ENCODE data around the gene CDH18.

Gene CDH18

DNA sequence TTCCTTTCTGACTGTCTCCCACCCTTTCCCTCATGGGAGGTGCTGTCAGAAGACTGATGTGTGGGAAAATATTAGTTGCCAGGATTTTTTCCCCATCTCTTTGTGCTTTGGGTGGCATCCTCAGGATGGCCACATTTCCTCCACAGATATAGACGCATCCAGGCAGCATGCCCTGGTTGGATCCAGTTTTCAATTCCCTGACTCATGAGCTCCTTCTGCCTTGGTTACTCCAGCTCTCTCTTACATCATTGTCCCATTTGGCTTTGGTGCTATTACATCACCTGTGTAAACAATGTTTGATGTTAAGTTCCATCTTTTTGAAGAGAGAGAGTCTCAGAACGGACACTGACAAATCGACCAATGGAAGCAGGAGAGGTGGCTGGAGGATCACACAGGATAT, 302.5 kb downstream of the CDH18 start:
- Histone ChIP-seq H3K36me3 (ENCODE audit: insufficient read depth, low read length) (no peaks in the 10 kb centered on the region), H3K4me2 (ENCODE audit: low read length) (no peak overlapping the region), H3K27ac (ENCODE audit: low read depth, low read length, poor library complexity, severe bottlenecking) (no peak overlapping the region), H3F3A (ENCODE audit: insufficient read depth, low read length) (no peaks in the 10 kb centered on the region), H3K9me2 (ENCODE audit: low read depth, low read length) (no peaks in the 10 kb centered on the region), H3K27me3 (ENCODE audit: insufficient read depth, low read length) (no peaks in the 10 kb centered on the region), H3K9me3 (ENCODE audit: low read length) (no peaks in the 10 kb centered on the region), H3K4me1 (ENCODE audit: insufficient read depth, low read length, severe bottlenecking) (no peaks in the 10 kb centered on the region), H3K4me3 (ENCODE audit: low read depth, low read length, poor library complexity, severe bottlenecking) (no peak overlapping the region), H3K79me2 (ENCODE audit: insufficient read depth, low read length) (no peaks in the 10 kb centered on the region), H4K20me1 (ENCODE audit: insufficient read depth, low read length) (no peaks in the 10 kb centered on the region), H3K9ac (ENCODE audit: low read length) (no peak overlapping the region), H2AFZ (ENCODE audit: low read length) (no peak overlapping the region)
- TF ChIP-seq, protein P1, sequence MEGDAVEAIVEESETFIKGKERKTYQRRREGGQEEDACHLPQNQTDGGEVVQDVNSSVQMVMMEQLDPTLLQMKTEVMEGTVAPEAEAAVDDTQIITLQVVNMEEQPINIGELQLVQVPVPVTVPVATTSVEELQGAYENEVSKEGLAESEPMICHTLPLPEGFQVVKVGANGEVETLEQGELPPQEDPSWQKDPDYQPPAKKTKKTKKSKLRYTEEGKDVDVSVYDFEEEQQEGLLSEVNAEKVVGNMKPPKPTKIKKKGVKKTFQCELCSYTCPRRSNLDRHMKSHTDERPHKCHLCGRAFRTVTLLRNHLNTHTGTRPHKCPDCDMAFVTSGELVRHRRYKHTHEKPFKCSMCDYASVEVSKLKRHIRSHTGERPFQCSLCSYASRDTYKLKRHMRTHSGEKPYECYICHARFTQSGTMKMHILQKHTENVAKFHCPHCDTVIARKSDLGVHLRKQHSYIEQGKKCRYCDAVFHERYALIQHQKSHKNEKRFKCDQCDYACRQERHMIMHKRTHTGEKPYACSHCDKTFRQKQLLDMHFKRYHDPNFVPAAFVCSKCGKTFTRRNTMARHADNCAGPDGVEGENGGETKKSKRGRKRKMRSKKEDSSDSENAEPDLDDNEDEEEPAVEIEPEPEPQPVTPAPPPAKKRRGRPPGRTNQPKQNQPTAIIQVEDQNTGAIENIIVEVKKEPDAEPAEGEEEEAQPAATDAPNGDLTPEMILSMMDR (IDR thresholded peaks at IDR 0.05; ENCODE audit: low read length): no peak
- no peak for TF ChIP-seq EZH2 (IDR thresholded peaks at IDR 0.05; ENCODE audit: borderline replicate concordance, low read length)

DNA sequence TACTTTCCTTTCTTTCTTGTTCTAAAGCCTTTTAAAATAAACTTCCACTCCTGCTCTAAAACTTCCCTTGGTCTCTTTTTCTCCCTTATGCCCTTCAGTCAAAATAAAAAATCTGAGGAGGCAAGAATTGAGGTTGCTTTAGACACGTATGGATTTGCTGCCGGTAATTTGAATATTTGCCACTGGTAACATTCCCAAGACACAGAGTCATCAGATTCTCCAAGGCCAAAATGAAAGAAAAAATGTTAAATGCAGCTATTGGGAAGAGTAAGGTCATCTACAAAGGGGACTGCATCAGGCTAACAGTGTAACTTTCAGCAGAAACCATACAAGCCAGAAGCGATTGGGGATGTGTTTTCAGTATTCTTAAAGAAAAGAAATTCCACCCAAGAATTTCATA, 311.1 kb downstream of the CDH18 start:
- Histone ChIP-seq H3K4me1 (ENCODE audit: insufficient read depth, low read length, severe bottlenecking) (no peaks in the 10 kb centered on the region), H3F3A (ENCODE audit: insufficient read depth, low read length) (no peaks in the 10 kb centered on the region), H3K79me2 (ENCODE audit: insufficient read depth, low read length) (no peaks in the 10 kb centered on the region), H3K9me3 (ENCODE audit: low read length) (no peaks in the 10 kb centered on the region), H3K4me3 (ENCODE audit: low read depth, low read length, poor library complexity, severe bottlenecking) (no peak overlapping the region), H3K27me3 (ENCODE audit: insufficient read depth, low read length) (no peaks in the 10 kb centered on the region), H4K20me1 (ENCODE audit: insufficient read depth, low read length) (no peaks in the 10 kb centered on the region), H3K9ac (ENCODE audit: low read length) (no peak overlapping the region), H2AFZ (ENCODE audit: low read length) (no peak overlapping the region), H3K4me2 (ENCODE audit: low read length) (no peak overlapping the region), H3K9me2 (ENCODE audit: low read depth, low read length) (no peaks in the 10 kb centered on the region), H3K27ac (ENCODE audit: low read depth, low read length, poor library complexity, severe bottlenecking) (no peak overlapping the region), H3K36me3 (ENCODE audit: insufficient read depth, low read length) (no peaks in the 10 kb centered on the region)
- no peak for TF ChIP-seq EZH2 (IDR thresholded peaks at IDR 0.05; ENCODE audit: borderline replicate concordance, low read length)
- TF ChIP-seq, protein P1 (IDR thresholded peaks at IDR 0.05; ENCODE audit: low read length): no peak

DNA sequence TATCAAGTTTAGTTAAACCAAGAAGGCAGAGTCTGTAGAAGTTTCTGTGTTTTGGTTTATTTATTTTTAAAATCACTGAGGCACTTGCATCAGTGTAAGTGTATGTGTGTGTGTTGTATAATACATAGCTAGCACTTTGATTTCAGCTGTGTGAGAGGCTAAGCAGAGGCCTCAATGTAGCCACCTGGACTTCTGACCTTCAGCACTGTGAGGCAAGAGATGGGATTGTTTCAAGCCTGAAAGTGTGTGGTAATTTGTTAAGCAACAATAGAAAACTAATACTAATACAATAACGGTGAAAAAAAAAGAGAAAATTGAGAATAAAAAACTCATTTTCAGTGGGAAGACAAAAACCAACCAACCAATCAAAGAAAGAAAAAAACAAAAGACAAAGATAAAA, 327.3 kb downstream of the CDH18 start:
- Histone ChIP-seq H2AFZ (ENCODE audit: low read length) (no peak overlapping the region), H3K36me3 (ENCODE audit: insufficient read depth, low read length) (no peaks in the 10 kb centered on the region), H3K9ac (ENCODE audit: low read length) (no peak overlapping the region), H3K27ac (ENCODE audit: low read depth, low read length, poor library complexity, severe bottlenecking) (no peak overlapping the region), H3K9me2 (ENCODE audit: low read depth, low read length) (no peaks in the 10 kb centered on the region), H3F3A (ENCODE audit: insufficient read depth, low read length) (no peaks in the 10 kb centered on the region), H3K4me3 (ENCODE audit: low read depth, low read length, poor library complexity, severe bottlenecking) (no peak overlapping the region), H4K20me1 (ENCODE audit: insufficient read depth, low read length) (no peaks in the 10 kb centered on the region), H3K9me3 (ENCODE audit: low read length) (no peaks in the 10 kb centered on the region), H3K4me1 (ENCODE audit: insufficient read depth, low read length, severe bottlenecking) (no peaks in the 10 kb centered on the region), H3K79me2 (ENCODE audit: insufficient read depth, low read length) (no peaks in the 10 kb centered on the region), H3K27me3 (ENCODE audit: insufficient read depth, low read length) (no peaks in the 10 kb centered on the region), H3K4me2 (ENCODE audit: low read length) (no peak overlapping the region)
- TF ChIP-seq, protein P1 (IDR thresholded peaks at IDR 0.05; ENCODE audit: low read length): no peak
- TF ChIP-seq EZH2 (IDR thresholded peaks at IDR 0.05; ENCODE audit: borderline replicate concordance, low read length): no peak

All from OCI-LY1 (cell line).